Activated naive CD4-positive, alpha-beta T cell (primary cell): ENCODE data around the gene ALG14.
"Not testable (repeated sequence)": the region's sequence is repeated elsewhere in the genome, so short reads cannot be mapped to it uniquely, and the experiment has no call there.

Source experiments
- DNase-seq, 4 experiments: peaks; one replicate each; lab custom pipeline; 2025; lab: John Stamatoyannopoulos, UW

The ALG14 gene

GRCh38 chr1:95072532-95073419 lies at the start of gene ALG14:
Gene ALG14 (minus strand): TSS chr1:95072951. CDS start chr1:95072898, 53 bp downstream.
- peak; percentile 69 to 85 (median 81) for DNase-seq

- no peak for DNase-seq
Observed at GRCh38 chr1:95122151-95122697, 49.5 kb upstream of the ALG14 start.

GRCh38 chr1:95119273-95119672 lies 46.5 kb upstream of the ALG14 start:
- no peak for DNase-seq

GRCh38 chr1:95118710-95119109 lies 46.0 kb upstream of the ALG14 start:
- DNase-seq = no peak

- no peak for DNase-seq
Observed at GRCh38 chr1:95118067-95118499, 45.3 kb upstream of the ALG14 start.

- peak in 1 of 4 experiments; percentile 23 for DNase-seq
Observed at GRCh38 chr1:95117207-95118066, 44.7 kb upstream of the ALG14 start, which contains the start of gene TLCD4. Gene TLCD4 (plus strand): TSS chr1:95117355. CDS start chr1:95143902, 26,547 bp downstream.

- DNase-seq = peak in 1 of 4 experiments; percentile 12
Observed at GRCh38 chr1:95116580-95117206, 43.9 kb upstream of the ALG14 start.

- DNase-seq = no peak
Observed at GRCh38 chr1:95115708-95116137, 43.0 kb upstream of the ALG14 start.

GRCh38 chr1:95113684-95114083 lies 40.9 kb upstream of the ALG14 start:
- no peak for DNase-seq

GRCh38 chr1:95111014-95111413 lies 38.3 kb upstream of the ALG14 start:
- DNase-seq = no peak

- no peak for DNase-seq
Observed at GRCh38 chr1:95108792-95109191, 36.0 kb upstream of the ALG14 start.

- DNase-seq = no peak
Observed at GRCh38 chr1:95098196-95098595, 25.4 kb upstream of the ALG14 start.

- DNase-seq = no peak
Observed at GRCh38 chr1:95097426-95097825, 24.7 kb upstream of the ALG14 start.

- DNase-seq = no peak
Observed at GRCh38 chr1:95096218-95096841, 23.6 kb upstream of the ALG14 start.

GRCh38 chr1:95095833-95096217 lies 23.1 kb upstream of the ALG14 start:
- no peak for DNase-seq

- no peak for DNase-seq
Observed at GRCh38 chr1:95094923-95095322, 22.2 kb upstream of the ALG14 start.

- DNase-seq = no peak
Observed at GRCh38 chr1:95093296-95093695, 20.5 kb upstream of the ALG14 start.

GRCh38 chr1:95092891-95093290 lies 20.1 kb upstream of the ALG14 start:
- not testable (repeated sequence) for DNase-seq

- not testable (repeated sequence) for DNase-seq
Observed at GRCh38 chr1:95091290-95091689, 18.5 kb upstream of the ALG14 start.

- no peak for DNase-seq
Observed at GRCh38 chr1:95089650-95090287, 17.0 kb upstream of the ALG14 start.

- no peak for DNase-seq
Observed at GRCh38 chr1:95088303-95088702, 15.6 kb upstream of the ALG14 start.
